ENCODE data around the gene TMEM165. TPM values are rescaled to one million over a fixed set of nuclear protein-coding genes. Genes with fewer than 3 reads are reported as not detected.
A peak's percentile ranks its signal among the peaks of the same experiment; 100 is the strongest.

Gene TMEM165
- total and polyA plus RNA-seq, 2 donors (not counting 3 experiments of a cell fraction or from before 2014, with no cell fraction given): 144 to 177 TPM

GRCh38 chr4:55447831-55448230 is 52.1 kb downstream of the TMEM165 start:
- ChIA-PET CTCF (interaction anchor here (1.0 to 1.6 kb wide), 2 partner anchors 14 to 98 kb away, joined by 3 read pairs; no protein-coding TSS in a partner anchor), POLR2A (no interaction called here)
- dilution Hi-C loops (cut with MboI; ENCODE audit: extremely low pct_ligation_motif_present, low sequenced_read_pairs): no loop called here
- no peak overlapping the region for H2AFZ ChIP-seq (ENCODE audit: low read depth, low read length)
- TF ChIP-seq, protein P1, sequence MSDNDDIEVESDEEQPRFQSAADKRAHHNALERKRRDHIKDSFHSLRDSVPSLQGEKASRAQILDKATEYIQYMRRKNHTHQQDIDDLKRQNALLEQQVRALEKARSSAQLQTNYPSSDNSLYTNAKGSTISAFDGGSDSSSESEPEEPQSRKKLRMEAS (IDR thresholded peaks at IDR 0.05; ENCODE audit: insufficient read depth, insufficient read length): no peak
- TF ChIP-seq JUN (IDR thresholded peaks at IDR 0.05; ENCODE audit: borderline replicate concordance, insufficient read depth, insufficient read length, low read depth): no peak
- TF ChIP-seq CTCF (IDR thresholded peaks at IDR 0.05; ENCODE audit: extremely low read depth in 1 of 2, insufficient read depth in 1 of 2, low read depth in 1 of 2, low read length in 2 of 2): no peak
- no peak for TF ChIP-seq FOS (IDR thresholded peaks at IDR 0.05; ENCODE audit: borderline replicate concordance, insufficient read depth, low read length)
- no peak for TF ChIP-seq POLR2A (IDR thresholded peaks at IDR 0.05; ENCODE audit: low read depth, low read length)
- TF ChIP-seq MYC (IDR thresholded peaks at IDR 0.05; ENCODE audit: low read depth, low read length): no peak
- TF ChIP-seq POLR2AphosphoS5 (IDR thresholded peaks at IDR 0.05; ENCODE audit: insufficient read depth, low read depth, low read length): no peak
- peaks cover 2 to 17% of the 10 kb centered on the region in 2 experiments for H3K36me3 ChIP-seq (ENCODE audit: control insufficient read depth in 2 of 2, extremely low read depth in 1 of 2, insufficient read depth in 2 of 2, low read length in 2 of 2)
- intact Hi-C loops (cut with micrococcal nuclease): loop anchor here (5.0 kb wide), 1 partner anchor 289 kb away; no protein-coding TSS in a partner anchor
- no peaks in the 10 kb centered on the region for H3K27me3 ChIP-seq (ENCODE audit: control insufficient read depth in 2 of 2, insufficient read depth in 2 of 2, low read length in 2 of 2)
- H3K4me1 ChIP-seq (ENCODE audit: control insufficient read depth, extremely low read depth, insufficient read depth, low read length): peaks cover 3% of the 10 kb centered on the region
- no TSS peak for BruUV-seq (replicated peaks)
- peaks cover 2% of the 10 kb centered on the region for H4K20me1 ChIP-seq (replicated peaks; ENCODE audit: control insufficient read depth, extremely low read depth, insufficient read depth, low read length)
- FAIRE-seq (no peak), DNase-seq (ENCODE audit: low read depth, low spot score) (peak; percentile 48)
- H3K27ac ChIP-seq (ENCODE audit: insufficient read depth, low read depth, low read length): no peak overlapping the region
- H3K9me1 ChIP-seq (replicated peaks; ENCODE audit: control insufficient read depth, extremely low read depth, insufficient read depth, low read length): no peaks in the 10 kb centered on the region
- no peak overlapping the region for H3K4me2 ChIP-seq (ENCODE audit: insufficient read depth, low read length)
- no peak overlapping the region for H3K9ac ChIP-seq (replicated peaks; ENCODE audit: extremely low read depth, insufficient read depth, low read length)
- H3K4me3 ChIP-seq (replicated peaks in 1 of 3; ENCODE audit: insufficient read depth in 1 of 3, low read depth in 1 of 3, low read length in 3 of 3): no peak overlapping the region
- H3K9me3 ChIP-seq (replicated peaks; ENCODE audit: control insufficient read depth, insufficient read depth, low read length): no peaks in the 10 kb centered on the region
- no peaks in the 10 kb centered on the region for H3K79me2 ChIP-seq (ENCODE audit: control insufficient read depth, insufficient read depth, low read length)

All from endothelial cell of umbilical vein (primary cell).